BJ (cell line): Measurements from ENCODE around the gene ELP4. TPM values are rescaled to one million over a fixed set of nuclear protein-coding genes. Genes with fewer than 3 reads are reported as not detected.
"Not testable (repeated sequence)": the region's sequence is repeated elsewhere in the genome, so short reads cannot be mapped to it uniquely, and the experiment has no call there.

Source experiments
- CTCF ChIA-PET: fragments of 350-600 bp; formaldehyde crosslinking; extraction: SDS; loops from one replicate; lab custom pipeline; 2021; ENCODE audit warnings: antibody characterized with exemption, inconsistent platforms; lab: Yijun Ruan, JAX
- POLR2A ChIA-PET: fragments of 300-600 bp; sonication (Branson Sonifier 250); formaldehyde crosslinking; extraction: SDS; loops from one replicate; lab custom pipeline; 2021; ENCODE audit warnings: antibody characterized with exemption; lab: Charles Lee
- DNase-seq: peaks from one replicate; pipeline ENCODE4 v3.0.0-alpha.2; 2011; ENCODE audit warnings: low read depth
- H3K27me3 ChIP-seq: 2 replicates; pipeline ENCODE4 v1.6.0; 2011; ENCODE audit warnings: low read length; ENCODE audit not compliant: control insufficient read depth, insufficient read depth
- H3K36me3 ChIP-seq: 2 replicates; pipeline ENCODE4 v1.5.1; 2011; ENCODE audit warnings: low read length; ENCODE audit not compliant: control insufficient read depth, insufficient read depth
- H3K4me3 ChIP-seq: 2 replicates; pipeline ENCODE4 v1.5.1; 2011; ENCODE audit warnings: low read depth, mild to moderate bottlenecking, control low read depth, low read length
- polyA plus RNA-seq: library from polyadenylated mRNA; depleted of rRNA; stranded (reverse); fragments of >200 nt; gene quantifications from 2 replicates; pipeline ENCODE4 v1.2.3, GENCODE V29; 2011
- TF ChIP-seq, protein P1 (sequence below): IDR thresholded peaks from 2 replicates; pipeline ENCODE4 v1.5.1; 2011; ENCODE audit warnings: low read depth, mild to moderate bottlenecking, control low read depth, inconsistent platforms, low read length, moderate library complexity; ENCODE audit not compliant: insufficient read depth

Gene ELP4
- polyA plus RNA-seq, 1 experiment = 11.8 TPM

DNA sequence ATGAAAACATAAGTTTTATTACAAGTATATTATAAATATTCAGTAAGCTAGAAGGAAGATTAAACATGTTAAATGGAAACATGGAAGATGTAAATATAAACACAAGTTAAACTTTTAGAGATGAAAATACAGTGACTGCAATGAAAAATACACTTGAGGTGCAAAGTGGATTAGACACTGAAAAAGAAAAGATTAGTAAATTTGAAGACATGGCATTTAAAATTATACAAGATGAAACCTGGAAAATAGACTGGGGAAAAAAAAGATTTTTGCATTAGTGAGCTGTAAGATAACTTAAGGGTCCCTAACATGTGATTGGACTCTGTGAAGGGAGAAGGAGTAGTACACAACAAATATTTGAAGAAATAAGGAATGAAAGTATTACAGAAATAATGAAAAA is 33.3 kb downstream of the ELP4 start:
- ChIA-PET CTCF (interaction anchor here (0.5 kb wide), 1 partner anchor 50 kb away, joined by 3 read pairs; no protein-coding TSS in a partner anchor), POLR2A (no interaction called here)
- DNase-seq = no peak
- Histone ChIP-seq H3K4me3 (no peak overlapping the region), H3K27me3 (no peaks in the 10 kb centered on the region), H3K36me3 (no peaks in the 10 kb centered on the region)
- TF ChIP-seq, protein P1, sequence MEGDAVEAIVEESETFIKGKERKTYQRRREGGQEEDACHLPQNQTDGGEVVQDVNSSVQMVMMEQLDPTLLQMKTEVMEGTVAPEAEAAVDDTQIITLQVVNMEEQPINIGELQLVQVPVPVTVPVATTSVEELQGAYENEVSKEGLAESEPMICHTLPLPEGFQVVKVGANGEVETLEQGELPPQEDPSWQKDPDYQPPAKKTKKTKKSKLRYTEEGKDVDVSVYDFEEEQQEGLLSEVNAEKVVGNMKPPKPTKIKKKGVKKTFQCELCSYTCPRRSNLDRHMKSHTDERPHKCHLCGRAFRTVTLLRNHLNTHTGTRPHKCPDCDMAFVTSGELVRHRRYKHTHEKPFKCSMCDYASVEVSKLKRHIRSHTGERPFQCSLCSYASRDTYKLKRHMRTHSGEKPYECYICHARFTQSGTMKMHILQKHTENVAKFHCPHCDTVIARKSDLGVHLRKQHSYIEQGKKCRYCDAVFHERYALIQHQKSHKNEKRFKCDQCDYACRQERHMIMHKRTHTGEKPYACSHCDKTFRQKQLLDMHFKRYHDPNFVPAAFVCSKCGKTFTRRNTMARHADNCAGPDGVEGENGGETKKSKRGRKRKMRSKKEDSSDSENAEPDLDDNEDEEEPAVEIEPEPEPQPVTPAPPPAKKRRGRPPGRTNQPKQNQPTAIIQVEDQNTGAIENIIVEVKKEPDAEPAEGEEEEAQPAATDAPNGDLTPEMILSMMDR = no peak

DNA sequence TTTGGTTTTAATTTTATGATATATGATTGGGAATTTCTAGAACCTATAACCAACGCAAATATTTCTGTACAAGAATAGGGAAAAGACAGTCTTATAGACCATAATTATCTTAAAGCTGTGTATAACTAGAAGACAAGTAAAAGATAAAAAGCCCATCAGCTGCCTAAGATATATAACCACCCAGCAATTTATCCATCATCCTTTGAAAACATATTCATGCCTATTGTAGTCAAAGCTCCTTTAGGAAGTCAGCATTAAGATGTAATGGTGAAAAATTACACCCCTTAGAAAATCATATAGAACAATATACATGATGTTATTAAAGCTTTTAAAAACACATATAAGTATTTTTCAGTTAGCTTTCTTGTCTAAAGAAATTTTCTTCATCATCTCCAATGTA is 46.4 kb downstream of the ELP4 start:
- Histone ChIP-seq H3K27me3 (no peaks in the 10 kb centered on the region), H3K36me3 (no peaks in the 10 kb centered on the region), H3K4me3 (no peak overlapping the region)
- TF ChIP-seq, protein P1 = no peak
- POLR2A ChIA-PET = no interaction called here
- DNase-seq = no peak
- CTCF ChIA-PET = interaction anchor here (0.7 kb wide), 1 partner anchor 15 kb away, joined by 3 read pairs; no protein-coding TSS in a partner anchor

GRCh38 chr11:31558001-31558400 is 48.4 kb downstream of the ELP4 start:
- no peak overlapping the region for H3K4me3 ChIP-seq
- no peak for DNase-seq
- H3K36me3 ChIP-seq = no peaks in the 10 kb centered on the region
- H3K27me3 ChIP-seq = no peaks in the 10 kb centered on the region
- ChIA-PET POLR2A (no interaction called here), CTCF (no interaction called here)
- TF ChIP-seq, protein P1 = no peak

DNA sequence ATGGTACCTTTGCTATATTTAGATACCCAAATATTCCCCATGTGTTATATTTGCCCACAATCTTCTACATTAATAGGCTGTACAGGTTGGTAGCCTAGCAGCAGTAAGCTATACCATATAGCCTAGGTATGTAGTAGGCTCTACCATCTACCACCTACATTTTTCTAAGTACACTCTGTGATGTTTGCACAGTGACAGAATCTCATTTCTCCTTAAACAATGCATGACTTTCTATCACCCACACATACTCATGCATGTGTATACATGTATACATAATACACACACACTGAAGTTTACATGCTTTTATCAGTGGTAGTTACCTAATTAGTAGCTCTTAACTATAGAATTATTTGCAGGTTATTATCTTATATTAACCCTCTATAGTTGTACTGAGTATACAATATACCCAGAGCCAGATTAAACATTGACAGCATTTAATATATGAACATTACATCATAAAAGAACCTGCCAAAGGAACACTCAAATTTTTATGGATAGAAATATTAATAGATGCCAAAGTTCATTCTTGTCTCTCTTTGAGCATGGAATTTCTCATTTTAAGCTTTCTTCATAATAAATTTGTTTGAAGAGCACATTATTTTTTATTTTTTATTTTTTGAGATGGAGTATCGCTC is 51.4 kb downstream of the ELP4 start:
- no peak for DNase-seq
- Histone ChIP-seq H3K4me3 (no peak overlapping the region), H3K36me3 (no peaks in the 10 kb centered on the region), H3K27me3 (no peaks in the 10 kb centered on the region)
- POLR2A ChIA-PET = no interaction called here
- TF ChIP-seq, protein P1 = no peak
- CTCF ChIA-PET = interaction anchor here (1.6 kb wide), 1 partner anchor 11 kb away, joined by 5 read pairs; no protein-coding TSS in a partner anchor

DNA sequence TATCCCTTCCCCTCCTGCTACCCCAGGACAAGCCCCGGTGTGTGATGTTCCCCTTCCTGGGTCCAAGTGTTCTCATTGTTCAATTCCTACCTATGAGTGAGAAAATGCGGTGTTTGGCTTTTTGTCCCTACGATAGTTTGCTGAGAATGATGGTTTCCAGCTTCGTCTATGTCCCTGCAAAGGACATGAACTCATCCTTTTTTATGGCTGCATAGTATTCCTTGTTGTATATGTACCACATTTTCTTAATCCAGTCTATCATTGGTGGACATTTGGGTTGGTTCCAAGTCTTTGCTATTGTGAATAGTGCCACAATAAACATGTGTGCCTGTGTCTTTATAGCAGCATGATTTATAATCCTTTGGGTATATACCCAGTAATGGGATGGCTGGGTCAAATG is 55.0 kb downstream of the ELP4 start:
- POLR2A ChIA-PET, H3K36me3 ChIP-seq, H3K27me3 ChIP-seq, DNase-seq, CTCF ChIA-PET, H3K4me3 ChIP-seq: not testable (repeated sequence)

DNA sequence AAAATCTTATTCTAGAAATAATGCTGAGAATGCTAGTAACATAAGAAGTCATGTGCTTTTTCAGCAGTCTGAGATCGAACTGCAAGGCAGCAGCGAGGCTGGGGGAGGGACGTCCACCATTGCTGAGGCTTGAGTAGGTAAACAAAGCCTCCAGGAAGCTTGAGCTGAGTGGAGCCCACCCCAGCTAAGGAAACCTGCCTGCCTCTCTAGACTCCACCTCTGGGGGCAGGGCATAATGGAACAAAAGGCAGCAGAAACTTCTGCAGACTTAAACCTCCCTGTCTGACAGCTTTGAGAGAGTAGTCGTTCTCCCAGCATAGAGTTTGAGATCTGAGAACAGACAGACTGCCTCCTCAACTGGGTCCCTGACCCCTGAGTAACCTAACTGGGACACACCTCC is 64.6 kb downstream of the ELP4 start:
- H3K4me3 ChIP-seq, H3K27me3 ChIP-seq, DNase-seq, POLR2A ChIA-PET, H3K36me3 ChIP-seq: not testable (repeated sequence)
- CTCF ChIA-PET = interaction anchor here (1.0 kb wide), 1 partner anchor 11 kb away, joined by 3 read pairs; no protein-coding TSS in a partner anchor

GRCh38 chr11:31575764-31576163 is 66.2 kb downstream of the ELP4 start:
- CTCF ChIA-PET, DNase-seq, POLR2A ChIA-PET, H3K4me3 ChIP-seq, H3K27me3 ChIP-seq, H3K36me3 ChIP-seq: not testable (repeated sequence)

DNA sequence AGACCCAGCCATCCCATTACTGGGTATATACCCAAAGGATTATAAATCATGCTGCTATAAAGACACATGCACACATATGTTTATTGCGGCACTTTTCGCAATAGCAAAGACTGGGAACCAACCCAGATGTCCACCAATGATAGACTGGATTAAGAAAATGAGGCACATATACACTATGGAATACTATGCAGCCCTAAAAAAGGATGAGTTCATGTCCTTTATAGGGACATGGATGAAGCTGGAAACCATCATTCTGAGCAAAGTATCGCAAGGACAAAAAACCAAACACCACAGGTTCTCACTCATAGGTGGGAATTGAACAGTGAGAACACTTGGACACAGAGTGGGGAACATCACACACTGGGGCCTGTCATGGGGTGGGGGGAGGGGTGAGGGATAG is 69.8 kb downstream of the ELP4 start:
- POLR2A ChIA-PET, DNase-seq, H3K36me3 ChIP-seq, H3K27me3 ChIP-seq, H3K4me3 ChIP-seq, CTCF ChIA-PET: not testable (repeated sequence)
